ENCODE measurements around the gene FGF1. TPM values are rescaled to one million over a fixed set of nuclear protein-coding genes. Genes with fewer than 3 reads are reported as not detected.

The FGF1 gene
- total RNA-seq, 1 donor from 2014 or later: not detected

- intact Hi-C loops (cut with micrococcal nuclease): loop anchor here (5.0 kb wide), 1 partner anchor 268 kb away; no protein-coding TSS in a partner anchor
Measured at GRCh38 chr5:142614054-142614453, 71.8 kb downstream of the FGF1 start.

GRCh38 chr5:142613271-142613671 is 72.6 kb downstream of the FGF1 start:
- intact Hi-C loops (cut with micrococcal nuclease): loop anchor here (5.0 kb wide), 1 partner anchor 269 kb away; no protein-coding TSS in a partner anchor

DNA sequence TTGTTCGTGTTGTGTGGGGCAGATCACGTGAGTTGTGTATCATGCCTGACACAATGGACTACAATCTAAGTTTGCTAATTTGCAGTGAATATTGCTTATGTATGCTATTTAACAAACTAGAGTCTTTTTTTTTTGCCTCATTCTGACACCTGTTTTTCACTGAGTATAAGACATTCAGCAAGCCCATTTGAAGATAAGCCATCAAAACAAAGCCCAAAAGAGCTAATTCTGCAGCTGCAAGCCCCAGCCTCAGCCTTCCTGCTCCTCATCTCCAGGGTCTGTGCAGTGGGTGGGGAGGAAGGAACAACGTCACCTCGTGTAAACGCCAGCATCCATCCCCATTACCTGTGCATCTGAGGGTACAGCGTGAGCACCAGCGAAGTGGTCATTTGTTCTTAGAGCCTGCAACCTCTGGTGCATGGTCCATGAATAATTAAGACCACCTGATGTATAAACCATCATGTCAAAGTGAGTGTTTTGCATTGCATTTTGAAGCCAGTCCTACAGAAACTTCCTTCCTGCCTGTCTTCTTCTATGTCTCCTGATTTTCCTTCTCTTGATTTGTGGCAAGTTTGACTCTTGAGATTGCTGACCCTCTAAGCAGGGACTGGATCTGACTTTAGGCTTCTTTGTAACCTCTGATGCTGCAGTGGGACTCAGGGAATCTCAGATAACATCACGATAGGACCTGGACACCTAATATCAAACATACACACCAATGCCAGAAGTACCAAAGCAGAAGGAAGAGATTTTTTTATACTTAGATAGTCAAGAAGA is 73.2 kb downstream of the FGF1 start:
- intact Hi-C loops (cut with micrococcal nuclease): loop anchor here (5.0 kb wide), 1 partner anchor 270 kb away; no protein-coding TSS in a partner anchor

- intact Hi-C loops (cut with micrococcal nuclease): loop anchor here (1.0 to 5.0 kb wide), 3 partner anchors 88 to 459 kb away; no protein-coding TSS in a partner anchor
Measured at GRCh38 chr5:142611154-142611553, 74.7 kb downstream of the FGF1 start.

DNA sequence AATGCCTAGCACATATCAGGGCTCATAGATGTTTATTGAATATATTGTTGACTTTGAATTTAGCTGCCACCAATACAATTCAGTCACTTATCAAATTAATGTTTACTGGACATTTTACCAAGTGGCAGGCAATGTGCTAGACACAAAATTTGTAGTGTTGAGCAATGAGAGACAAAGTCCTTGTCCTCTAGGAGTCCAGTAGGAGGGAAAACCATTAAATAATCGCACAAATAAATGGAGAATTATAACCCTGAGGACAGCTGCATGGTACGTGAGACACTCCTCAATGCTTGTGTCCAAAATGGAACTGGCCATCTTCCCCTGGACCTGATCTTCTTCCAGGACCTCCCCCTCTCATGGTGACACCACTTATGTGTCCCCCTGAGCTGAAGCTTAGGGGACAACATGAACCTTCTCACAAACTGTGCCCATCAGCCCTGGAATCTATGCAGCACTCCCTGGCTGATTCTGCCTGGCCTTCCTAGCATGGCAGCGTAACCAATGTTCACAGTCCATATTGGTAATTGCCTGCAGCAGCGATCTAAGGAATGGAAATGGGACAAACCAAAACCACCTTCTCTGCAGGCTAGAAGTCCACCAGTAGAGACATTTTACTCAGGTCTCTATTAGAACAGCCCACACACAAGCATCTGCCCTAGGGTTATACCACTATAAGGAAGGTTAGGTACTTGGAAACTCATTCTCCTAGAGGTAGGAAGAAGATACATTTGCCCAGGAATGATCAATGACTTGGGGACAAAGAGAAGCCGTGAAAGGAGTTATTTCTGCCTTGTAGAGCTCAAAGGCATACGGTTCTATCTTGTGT is 75.5 kb downstream of the FGF1 start:
- intact Hi-C loops (cut with micrococcal nuclease): loop anchor here (1.0 to 5.0 kb wide), 3 partner anchors 89 to 458 kb away; no protein-coding TSS in a partner anchor

GRCh38 chr5:142609142-142609541 is 76.7 kb downstream of the FGF1 start:
- intact Hi-C loops (cut with micrococcal nuclease): loop anchor here (2.0 kb wide), 1 partner anchor 58 kb away; no protein-coding TSS in a partner anchor

DNA sequence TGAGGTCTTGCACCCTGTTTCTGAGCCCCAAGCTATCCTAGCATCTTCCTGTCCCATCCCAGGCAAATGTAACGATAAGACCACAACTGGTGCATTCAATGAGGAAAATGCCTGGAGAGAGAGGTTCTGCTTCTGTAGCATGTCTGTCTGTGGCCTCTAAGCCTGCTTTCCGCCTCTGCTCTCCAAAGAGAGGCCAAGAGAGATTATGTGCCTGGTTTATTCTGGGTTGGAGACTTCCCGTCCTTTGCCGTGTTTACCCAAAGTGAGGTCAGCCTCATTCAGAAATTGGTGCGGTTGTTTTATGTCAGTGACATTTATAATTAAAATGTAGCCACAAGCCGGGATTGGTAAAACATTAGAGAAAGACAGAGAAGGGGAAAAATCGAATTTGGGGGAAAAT is 77.8 kb downstream of the FGF1 start:
- intact Hi-C loops (cut with micrococcal nuclease): loop anchor here (2.0 kb wide), 1 partner anchor 57 kb away; no protein-coding TSS in a partner anchor

DNA sequence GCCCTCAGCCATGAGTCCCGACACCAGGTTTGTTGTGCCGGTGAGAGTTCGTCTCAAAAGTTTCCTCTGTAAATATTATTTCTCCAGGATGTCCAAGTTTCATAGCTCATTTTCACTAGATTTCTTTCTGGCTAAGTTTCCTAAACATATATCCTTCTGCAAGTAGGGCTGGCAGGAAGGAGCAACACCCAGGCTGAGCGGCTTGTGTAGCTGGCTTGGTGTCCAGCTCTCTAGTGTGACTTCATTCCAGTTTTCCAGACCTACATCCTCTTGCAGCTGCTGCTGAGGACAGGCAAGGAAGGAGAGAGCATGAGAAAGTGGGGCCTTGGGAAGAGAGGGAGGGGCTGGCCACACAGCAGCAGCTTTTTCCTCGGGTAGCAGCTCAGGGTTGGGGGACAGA is 80.3 kb downstream of the FGF1 start:
- intact Hi-C loops (cut with micrococcal nuclease): no loop called here

GRCh38 chr5:142602720-142603245 is 83.1 kb downstream of the FGF1 start:
- intact Hi-C loops (cut with micrococcal nuclease): no loop called here

- intact Hi-C loops (cut with micrococcal nuclease): no loop called here
Measured at GRCh38 chr5:142601432-142601831, 84.5 kb downstream of the FGF1 start.

GRCh38 chr5:142600611-142601358 is 85.1 kb downstream of the FGF1 start:
- intact Hi-C loops (cut with micrococcal nuclease): no loop called here

- intact Hi-C loops (cut with micrococcal nuclease): no loop called here
Measured at GRCh38 chr5:142600092-142600491, 85.8 kb downstream of the FGF1 start.

- intact Hi-C loops (cut with micrococcal nuclease): no loop called here
Measured at GRCh38 chr5:142598338-142598700, 87.6 kb downstream of the FGF1 start.

DNA sequence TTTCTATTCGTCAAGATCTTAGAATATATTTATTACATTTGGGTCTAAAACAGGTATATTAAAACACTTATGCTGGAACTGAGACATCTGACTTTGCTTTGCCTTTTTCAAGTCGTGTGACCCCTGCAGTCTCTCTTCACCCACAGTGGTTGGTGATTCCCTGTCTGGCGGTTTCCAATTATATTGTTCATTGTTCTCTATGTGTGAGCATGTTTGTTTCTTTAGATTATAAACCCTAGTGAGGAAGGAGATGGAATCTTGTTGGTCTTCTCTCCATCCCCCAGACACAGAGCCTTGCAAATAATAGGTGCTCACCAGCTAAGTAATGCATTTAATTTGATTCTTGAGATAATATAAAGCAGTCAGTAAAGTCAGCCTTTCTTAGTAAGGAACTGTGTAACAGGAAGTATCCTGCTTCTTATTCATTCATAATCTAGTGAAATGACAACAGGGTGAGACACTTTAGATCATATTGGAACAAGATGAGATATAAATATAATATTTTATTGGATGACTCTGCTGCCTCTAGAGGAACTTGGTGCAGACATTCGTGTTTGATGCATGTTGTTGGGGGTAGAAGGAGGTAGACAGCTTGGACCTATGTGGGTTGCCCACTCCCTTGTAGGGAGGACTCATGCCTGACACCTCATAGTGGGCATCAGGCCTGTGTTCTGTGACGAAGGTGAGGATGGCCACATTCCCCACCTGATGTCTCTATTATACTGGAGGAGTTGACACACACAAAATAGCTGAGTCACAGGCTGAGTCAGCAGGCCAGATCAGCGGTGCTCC is 88.1 kb downstream of the FGF1 start:
- intact Hi-C loops (cut with micrococcal nuclease): no loop called here

- intact Hi-C loops (cut with micrococcal nuclease): no loop called here
Measured at GRCh38 chr5:142597025-142597424, 88.9 kb downstream of the FGF1 start.

- intact Hi-C loops (cut with micrococcal nuclease): no loop called here
Measured at GRCh38 chr5:142592365-142592764, 93.5 kb downstream of the FGF1 start.

DNA sequence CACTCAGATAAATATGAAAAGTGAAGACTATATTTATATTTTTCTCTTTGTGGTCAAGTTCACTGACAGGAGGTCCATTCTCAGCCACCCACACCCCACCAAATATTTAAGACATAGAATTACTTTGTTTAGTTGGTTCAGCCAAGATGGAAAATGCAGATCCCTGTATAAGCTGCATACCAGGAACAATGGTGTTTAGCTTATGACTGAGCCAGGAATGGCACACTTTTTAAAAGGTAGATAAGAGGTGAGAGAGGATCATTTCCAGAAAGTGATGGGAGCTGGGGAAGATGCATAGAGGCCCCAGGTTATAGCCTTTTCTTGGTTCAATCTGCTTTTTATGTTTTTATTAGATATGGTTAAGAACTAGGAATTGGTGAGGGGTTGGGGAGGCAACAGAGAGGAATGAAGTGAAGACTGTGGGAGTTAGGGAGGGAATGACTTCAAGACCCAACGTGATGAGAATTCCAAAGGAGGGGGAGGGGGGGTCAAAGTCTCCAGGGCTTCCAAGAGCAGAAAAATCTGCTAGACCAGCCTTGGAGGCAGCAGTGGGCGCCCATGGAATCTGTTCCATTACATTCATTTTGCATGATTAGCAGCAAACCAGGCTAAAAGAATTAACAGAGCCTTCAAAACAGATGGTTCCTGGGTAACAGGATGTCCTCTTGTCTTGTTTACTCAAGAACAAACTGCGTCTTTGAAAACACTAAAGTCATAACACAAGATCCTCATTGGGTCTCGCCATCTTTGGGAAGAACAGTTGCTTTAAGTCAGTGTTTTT is 95.2 kb downstream of the FGF1 start:
- intact Hi-C loops (cut with micrococcal nuclease): no loop called here

- intact Hi-C loops (cut with micrococcal nuclease): no loop called here
Measured at GRCh38 chr5:142589720-142590119, 96.2 kb downstream of the FGF1 start.

- intact Hi-C loops (cut with micrococcal nuclease): no loop called here
Measured at GRCh38 chr5:142587354-142587965, 98.4 kb downstream of the FGF1 start.
